ENCODE results near the gene SLCO4C1.
"Not testable (repeated sequence)": the region's sequence is repeated elsewhere in the genome, so short reads cannot be mapped to it uniquely, and the experiment has no call there.

The SLCO4C1 gene

DNA sequence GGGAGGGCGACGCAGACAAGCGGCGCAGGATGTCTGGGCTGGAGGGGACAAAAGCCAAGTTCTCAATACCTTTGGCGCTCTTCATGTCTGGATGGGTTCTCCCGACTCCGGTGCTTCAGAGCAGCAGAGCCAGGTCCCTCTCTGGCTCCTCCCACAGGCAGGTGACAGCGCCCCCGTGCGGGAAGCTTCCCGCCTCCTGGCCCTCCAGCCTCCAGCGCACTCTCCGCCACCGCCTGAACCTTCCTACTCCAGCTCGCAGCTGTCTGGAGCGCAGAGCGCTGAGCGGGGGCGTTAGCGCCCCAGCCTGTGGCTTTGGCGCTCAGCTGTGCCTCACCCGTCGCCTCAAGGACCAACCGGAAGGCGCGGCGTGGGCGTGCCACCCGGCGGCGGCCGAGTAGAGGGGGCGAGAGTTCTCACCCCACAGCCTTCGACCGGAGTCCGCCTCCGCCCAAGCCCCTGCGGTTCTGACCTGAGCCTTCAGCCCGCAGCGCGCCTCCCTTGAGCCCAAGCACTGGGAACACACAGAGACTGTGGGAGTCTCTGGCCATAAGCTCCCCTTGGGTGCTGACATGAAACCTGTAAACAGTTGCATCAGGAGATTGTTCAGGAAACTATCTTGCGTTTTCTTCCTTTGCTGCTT is at the start of gene SLCO4C1:
Gene SLCO4C1 (minus strand): TSS at position 107 of the 640 bp plus-strand sequence. CDS start 22 bp downstream, at position 85.
- H3K9ac ChIP-seq (ENCODE audit: low read length) = peak within 1 kb of the TSS; percentile 45
- H3K36me3 ChIP-seq (ENCODE audit: control insufficient read depth, insufficient read depth, low read length, severe bottlenecking) = no peaks in the 10 kb centered on the region
- peaks cover 6% of the 10 kb centered on the region for H3K4me1 ChIP-seq (ENCODE audit: control insufficient read depth, insufficient read depth, low read length)
- peak within 1 kb of the TSS; percentile 82 for H3K4me3 ChIP-seq (ENCODE audit: low read length)
- no peaks in the 10 kb centered on the region for H3K27me3 ChIP-seq (replicated peaks; ENCODE audit: control insufficient read depth, insufficient read depth, low read length)
- DNase-seq (ENCODE audit: low read depth) = peak; percentile 61
- no peaks in the 10 kb centered on the region for H3K9me3 ChIP-seq (ENCODE audit: control insufficient read depth, low read length)

GRCh38 chr5:102341681-102342288 is 45.7 kb upstream of the SLCO4C1 start:
- H3K4me1 ChIP-seq (ENCODE audit: control insufficient read depth, insufficient read depth, low read length) = peaks cover 13% of the 10 kb centered on the region
- no peaks in the 10 kb centered on the region for H3K36me3 ChIP-seq (ENCODE audit: control insufficient read depth, insufficient read depth, low read length, severe bottlenecking)
- no peak overlapping the region for H3K9ac ChIP-seq (ENCODE audit: low read length)
- peak; percentile 8 for DNase-seq (ENCODE audit: low read depth)
- H3K4me3 ChIP-seq (ENCODE audit: low read length) = no peak overlapping the region
- H3K9me3 ChIP-seq (ENCODE audit: control insufficient read depth, low read length) = no peaks in the 10 kb centered on the region
- no peaks in the 10 kb centered on the region for H3K27me3 ChIP-seq (replicated peaks; ENCODE audit: control insufficient read depth, insufficient read depth, low read length)

- Histone ChIP-seq H3K9ac (ENCODE audit: low read length) (no peak overlapping the region), H3K27me3 (replicated peaks; ENCODE audit: control insufficient read depth, insufficient read depth, low read length) (no peaks in the 10 kb centered on the region), H3K4me1 (ENCODE audit: control insufficient read depth, insufficient read depth, low read length) (no peaks in the 10 kb centered on the region), H3K36me3 (ENCODE audit: control insufficient read depth, insufficient read depth, low read length, severe bottlenecking) (no peaks in the 10 kb centered on the region), H3K4me3 (ENCODE audit: low read length) (no peak overlapping the region), H3K9me3 (ENCODE audit: control insufficient read depth, low read length) (no peaks in the 10 kb centered on the region)
- peak; percentile 17 for DNase-seq (ENCODE audit: low read depth)
Measured at GRCh38 chr5:102324714-102325113, 28.6 kb upstream of the SLCO4C1 start.

DNA sequence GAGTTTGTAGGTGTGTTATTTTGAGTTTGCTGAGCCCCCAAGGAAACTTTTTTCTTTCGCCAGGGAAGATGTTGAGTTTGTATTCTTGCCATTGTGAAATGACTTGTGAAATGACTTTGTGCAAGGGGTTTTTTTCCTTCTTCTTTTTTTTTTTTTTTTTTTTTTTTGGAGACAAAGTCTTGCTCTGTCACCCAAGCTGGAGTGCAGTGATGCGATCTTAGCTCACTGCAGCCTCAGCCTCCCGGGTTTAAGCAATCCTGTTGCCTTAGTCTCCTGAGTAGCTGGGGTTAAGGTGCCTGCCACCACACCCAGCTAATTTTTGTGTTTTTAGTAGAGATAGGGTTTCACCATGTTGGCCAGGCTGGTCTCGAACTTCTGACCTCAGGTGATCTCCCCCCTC is 22.7 kb upstream of the SLCO4C1 start:
- not testable (repeated sequence) for H3K9ac ChIP-seq (ENCODE audit: low read length); H3K4me1 ChIP-seq (ENCODE audit: control insufficient read depth, insufficient read depth, low read length); H3K9me3 ChIP-seq (ENCODE audit: control insufficient read depth, low read length); DNase-seq (ENCODE audit: low read depth); H3K27me3 ChIP-seq (replicated peaks; ENCODE audit: control insufficient read depth, insufficient read depth, low read length); H3K36me3 ChIP-seq (ENCODE audit: control insufficient read depth, insufficient read depth, low read length, severe bottlenecking); H3K4me3 ChIP-seq (ENCODE audit: low read length)

DNA sequence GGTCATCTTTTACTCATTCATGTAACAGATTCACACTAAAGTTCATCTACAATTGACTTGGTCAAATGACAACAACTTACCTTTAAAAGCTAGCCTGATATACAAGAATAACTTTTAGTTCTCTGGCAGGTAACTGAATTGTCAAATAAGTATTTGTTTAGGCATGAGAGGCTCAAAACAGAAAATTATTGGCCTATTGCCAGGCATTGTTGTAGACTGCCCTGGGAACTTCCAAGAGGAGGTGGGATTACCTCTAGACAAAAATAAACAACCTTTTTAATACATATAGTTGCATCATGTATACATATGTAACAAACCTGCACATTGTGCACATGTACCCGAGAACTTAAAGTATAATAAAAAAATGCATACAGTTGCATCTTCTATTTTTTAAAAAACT is 18.2 kb upstream of the SLCO4C1 start:
- H3K9me3 ChIP-seq (ENCODE audit: control insufficient read depth, low read length) = no peaks in the 10 kb centered on the region
- no peaks in the 10 kb centered on the region for H3K27me3 ChIP-seq (replicated peaks; ENCODE audit: control insufficient read depth, insufficient read depth, low read length)
- H3K4me1 ChIP-seq (ENCODE audit: control insufficient read depth, insufficient read depth, low read length) = peaks cover 9% of the 10 kb centered on the region
- H3K9ac ChIP-seq (ENCODE audit: low read length) = no peak overlapping the region
- H3K4me3 ChIP-seq (ENCODE audit: low read length) = no peak overlapping the region
- H3K36me3 ChIP-seq (ENCODE audit: control insufficient read depth, insufficient read depth, low read length, severe bottlenecking) = no peaks in the 10 kb centered on the region
- no peak for DNase-seq (ENCODE audit: low read depth)

DNA sequence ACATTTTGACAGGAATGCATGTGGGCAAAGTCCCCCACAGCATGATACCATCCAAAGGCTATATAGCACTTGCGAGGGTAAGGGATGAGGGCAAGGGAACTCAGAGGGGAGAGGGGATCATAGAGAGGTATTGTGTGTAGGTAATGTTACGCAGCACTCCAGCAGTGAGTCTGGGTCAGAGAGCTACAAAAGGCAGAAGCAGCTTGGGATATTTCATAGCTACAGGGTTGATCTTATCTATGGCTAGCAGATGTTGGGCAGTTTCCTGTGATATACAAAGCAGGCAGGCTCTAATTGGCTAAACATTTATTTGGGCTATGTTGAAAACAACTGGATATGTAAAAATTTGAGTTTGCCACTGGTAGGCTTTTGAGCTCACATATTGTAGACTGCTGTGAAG is 17.8 kb upstream of the SLCO4C1 start:
- no peak overlapping the region for H3K4me3 ChIP-seq (ENCODE audit: low read length)
- H3K36me3 ChIP-seq (ENCODE audit: control insufficient read depth, insufficient read depth, low read length, severe bottlenecking) = no peaks in the 10 kb centered on the region
- no peak overlapping the region for H3K9ac ChIP-seq (ENCODE audit: low read length)
- peaks cover 9% of the 10 kb centered on the region for H3K4me1 ChIP-seq (ENCODE audit: control insufficient read depth, insufficient read depth, low read length)
- H3K9me3 ChIP-seq (ENCODE audit: control insufficient read depth, low read length) = no peaks in the 10 kb centered on the region
- no peak for DNase-seq (ENCODE audit: low read depth)
- no peaks in the 10 kb centered on the region for H3K27me3 ChIP-seq (replicated peaks; ENCODE audit: control insufficient read depth, insufficient read depth, low read length)

DNA sequence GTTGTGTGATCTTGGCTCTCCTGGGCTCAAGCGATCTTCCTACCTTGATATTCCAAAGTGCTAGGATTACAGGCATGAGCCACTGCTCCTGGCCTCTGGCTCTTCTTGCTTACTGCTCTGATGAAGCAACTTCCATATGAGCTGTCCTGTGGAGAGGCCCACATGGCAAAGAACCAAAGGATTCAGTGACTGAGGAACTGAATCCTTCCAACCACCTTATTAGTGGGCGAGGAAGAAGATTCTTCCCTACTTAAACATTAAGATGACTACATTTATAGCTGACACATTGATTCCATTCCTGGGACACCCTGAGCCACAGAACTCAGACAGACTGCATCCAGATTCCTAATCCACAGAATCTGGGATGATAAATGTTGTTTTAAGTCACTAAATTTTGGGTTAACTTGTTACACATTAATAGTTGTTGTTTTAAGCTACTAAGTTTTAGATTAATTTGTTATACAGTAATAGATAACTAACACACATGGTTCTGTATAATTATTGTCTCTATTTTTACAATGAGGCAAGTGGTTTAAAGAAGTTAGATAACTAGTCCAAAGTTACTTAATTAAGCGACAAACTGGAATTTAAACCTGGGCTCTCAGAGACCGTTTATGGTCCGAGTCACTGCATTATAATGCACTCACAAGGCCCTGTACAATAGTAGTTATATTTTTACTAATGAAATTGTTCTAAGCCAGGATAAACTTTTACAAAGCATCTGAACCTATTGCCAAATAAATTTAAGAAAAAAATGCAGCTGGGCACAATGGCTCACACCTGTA is 16.7 kb upstream of the SLCO4C1 start:
- Histone ChIP-seq H3K4me3 (ENCODE audit: low read length) (no peak overlapping the region), H3K27me3 (replicated peaks; ENCODE audit: control insufficient read depth, insufficient read depth, low read length) (no peaks in the 10 kb centered on the region), H3K36me3 (ENCODE audit: control insufficient read depth, insufficient read depth, low read length, severe bottlenecking) (no peaks in the 10 kb centered on the region), H3K9me3 (ENCODE audit: control insufficient read depth, low read length) (no peaks in the 10 kb centered on the region), H3K4me1 (ENCODE audit: control insufficient read depth, insufficient read depth, low read length) (peaks cover 9% of the 10 kb centered on the region), H3K9ac (ENCODE audit: low read length) (no peak overlapping the region)
- DNase-seq (ENCODE audit: low read depth) = peak; percentile 15

DNA sequence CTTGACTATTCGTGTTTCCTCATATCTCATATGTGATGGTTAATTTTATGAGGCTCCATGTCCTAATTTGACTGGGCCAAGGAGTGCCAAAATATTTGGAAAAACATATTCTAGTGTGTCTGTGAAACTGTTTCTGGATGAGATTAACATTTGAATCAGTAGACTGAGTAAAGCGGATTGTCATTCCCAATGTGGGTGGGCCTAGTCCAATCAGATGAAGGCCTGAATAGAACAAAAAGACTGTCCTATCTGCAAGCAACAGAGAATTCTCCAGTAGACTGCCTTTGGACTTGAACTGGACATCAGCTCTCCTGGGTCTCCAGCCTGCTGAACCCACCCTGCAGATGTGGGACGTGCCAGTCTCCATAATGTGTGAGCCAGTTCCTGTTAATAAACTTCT is 13.5 kb upstream of the SLCO4C1 start:
- Histone ChIP-seq H3K9ac (ENCODE audit: low read length) (no peak overlapping the region), H3K4me3 (ENCODE audit: low read length) (no peak overlapping the region), H3K4me1 (ENCODE audit: control insufficient read depth, insufficient read depth, low read length) (peaks cover 9% of the 10 kb centered on the region), H3K9me3 (ENCODE audit: control insufficient read depth, low read length) (no peaks in the 10 kb centered on the region), H3K36me3 (ENCODE audit: control insufficient read depth, insufficient read depth, low read length, severe bottlenecking) (no peaks in the 10 kb centered on the region), H3K27me3 (replicated peaks; ENCODE audit: control insufficient read depth, insufficient read depth, low read length) (no peaks in the 10 kb centered on the region)
- DNase-seq (ENCODE audit: low read depth) = no peak

- Histone ChIP-seq H3K36me3 (ENCODE audit: control insufficient read depth, insufficient read depth, low read length, severe bottlenecking) (no peaks in the 10 kb centered on the region), H3K9me3 (ENCODE audit: control insufficient read depth, low read length) (no peaks in the 10 kb centered on the region), H3K4me1 (ENCODE audit: control insufficient read depth, insufficient read depth, low read length) (peaks cover 1% of the 10 kb centered on the region), H3K4me3 (ENCODE audit: low read length) (no peak overlapping the region), H3K27me3 (replicated peaks; ENCODE audit: control insufficient read depth, insufficient read depth, low read length) (no peaks in the 10 kb centered on the region), H3K9ac (ENCODE audit: low read length) (no peak overlapping the region)
- DNase-seq (ENCODE audit: low read depth) = no peak
Measured at GRCh38 chr5:102307232-102307631, 11.1 kb upstream of the SLCO4C1 start.

DNA sequence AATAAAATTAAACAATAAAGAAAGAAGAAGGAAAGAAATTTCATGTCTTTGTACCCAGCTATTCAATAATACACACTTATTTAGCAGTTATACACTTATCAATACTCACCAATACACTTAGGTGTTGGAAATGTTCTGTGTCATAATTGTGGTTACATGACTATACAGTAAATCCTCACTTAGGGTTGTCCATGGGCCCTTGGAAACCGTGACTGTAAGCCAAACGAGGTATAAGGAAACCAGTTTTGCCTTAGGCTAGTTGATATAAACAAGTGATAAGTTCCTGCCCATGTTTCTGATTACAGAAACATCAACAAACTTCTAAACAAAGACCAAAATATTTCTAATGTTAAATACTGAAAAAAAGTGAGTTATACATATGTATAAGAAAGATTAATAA is 10.0 kb upstream of the SLCO4C1 start:
- DNase-seq (ENCODE audit: low read depth) = no peak
- Histone ChIP-seq H3K9me3 (ENCODE audit: control insufficient read depth, low read length) (no peaks in the 10 kb centered on the region), H3K4me3 (ENCODE audit: low read length) (no peak overlapping the region), H3K36me3 (ENCODE audit: control insufficient read depth, insufficient read depth, low read length, severe bottlenecking) (no peaks in the 10 kb centered on the region), H3K9ac (ENCODE audit: low read length) (no peak overlapping the region), H3K4me1 (ENCODE audit: control insufficient read depth, insufficient read depth, low read length) (no peaks in the 10 kb centered on the region), H3K27me3 (replicated peaks; ENCODE audit: control insufficient read depth, insufficient read depth, low read length) (no peaks in the 10 kb centered on the region)

DNA sequence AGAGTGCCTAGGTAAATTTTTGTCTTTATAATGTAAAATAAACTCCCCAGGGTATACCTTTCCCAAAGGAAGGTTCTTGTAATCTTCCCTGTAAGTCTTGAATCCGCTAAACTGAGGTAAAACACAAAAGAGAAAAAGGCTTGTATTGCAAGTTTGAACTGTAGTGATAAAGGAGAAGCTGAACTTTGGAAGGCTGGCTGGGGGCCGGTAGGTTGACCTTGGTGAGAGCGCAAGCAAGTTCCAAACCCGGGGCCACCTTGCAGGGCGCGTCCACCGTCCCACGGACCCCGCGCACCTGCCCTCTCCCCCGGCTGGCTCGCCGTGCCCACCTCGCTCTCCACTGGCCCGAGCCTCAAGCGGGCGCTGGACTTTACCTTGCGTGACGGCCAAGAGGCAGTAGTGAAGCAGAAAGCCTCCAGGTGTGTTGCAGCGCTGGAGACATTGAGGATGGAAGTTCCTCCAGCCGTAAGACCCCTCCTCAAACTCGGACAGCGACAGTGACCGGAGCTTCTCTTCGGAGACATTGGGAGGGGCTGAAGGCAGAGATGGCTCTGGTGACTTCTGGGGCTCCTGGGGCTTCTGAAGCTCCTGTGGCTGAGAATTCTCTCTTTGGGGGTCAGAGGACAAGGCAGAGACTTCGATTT is 428 bp downstream of the SLCO4C1 start:
- Histone ChIP-seq H3K9ac (ENCODE audit: low read length) (peak overlapping the region; percentile 45), H3K36me3 (ENCODE audit: control insufficient read depth, insufficient read depth, low read length, severe bottlenecking) (no peaks in the 10 kb centered on the region), H3K9me3 (ENCODE audit: control insufficient read depth, low read length) (no peaks in the 10 kb centered on the region), H3K27me3 (replicated peaks; ENCODE audit: control insufficient read depth, insufficient read depth, low read length) (no peaks in the 10 kb centered on the region), H3K4me1 (ENCODE audit: control insufficient read depth, insufficient read depth, low read length) (peaks cover 6% of the 10 kb centered on the region), H3K4me3 (ENCODE audit: low read length) (peak overlapping the region; percentile 82)
- no peak for DNase-seq (ENCODE audit: low read depth)

Data from adipocyte (in vitro differentiated cells).